HTR-8/SVneo (cell line): ENCODE data around the gene OR5AN1.

ENCODE experiments used
- DNase-seq: peaks from one replicate; pipeline ENCODE4 v3.0.0; 2011; ENCODE audit warnings: low spot score, mixed read lengths; ENCODE audit not compliant: insufficient read length
- FAIRE-seq: peaks from 2 replicates; lab custom pipeline; 2011; peaks lifted over from hg19 to GRCh38; lab: Jason Lieb, UNC

OR5AN1 gene

GRCh38 chr11:59418156-59418555, 59.5 kb downstream of the OR5AN1 start:
- DNase-seq (no peak), FAIRE-seq (no peak)
